Pancreas (tissue), 10 donors: Measurements from ENCODE around the gene MED25. TPM values are rescaled to one million over a fixed set of nuclear protein-coding genes. Genes with fewer than 3 reads are reported as not detected.

Experiments
- ATAC-seq, 4 donors: fragments of 200-7000 bp; cut with Tn5 transposase; one replicate each; pipeline versions ENCODE4 v1.8.0 to v1.9.1; 2020; ENCODE audit warnings: mild to moderate bottlenecking in 4 of 4, moderate library complexity in 4 of 4
- DNase-seq, 6 donors: peaks; one replicate each; pipeline ENCODE4 v3.0.0-alpha.2; 2020
- FAIRE-seq: peaks from 2 replicates; lab custom pipeline; 2012; peaks lifted over from hg19 to GRCh38; lab: Jason Lieb, UNC
- H3K27ac ChIP-seq, 4 donors: fragments of 200-600 bp; sonication (generic); 1 replicate in 3 of 4; 2 replicates in 1 of 4; pipeline versions ENCODE4 v1.5.0 to v1.8.0; 2020
- H3K27me3 ChIP-seq, 4 donors: fragments of 200-600 bp; one replicate each; pipeline ENCODE4 v1.8.0; 2021
- H3K36me3 ChIP-seq, 3 donors: fragments of 200-600 bp; sonication (generic) in 1 of 3; one replicate each; pipeline versions ENCODE4 v1.5.0 to v1.8.0; 2020 to 2021
- H3K4me1 ChIP-seq, 3 donors: fragments of 200-600 bp; one replicate each; pipeline ENCODE4 v1.8.0; 2021
- H3K4me3 ChIP-seq, 4 donors: fragments of 200-600 bp; sonication (generic) in 2 of 4; one replicate each; pipeline versions ENCODE4 v1.5.0 to v1.8.0; 2020 to 2021
- H3K9me3 ChIP-seq, 4 donors: fragments of 200-600 bp; one replicate each; pipeline ENCODE4 v1.8.0; 2021
- CTCF ChIP-seq, 4 donors: fragments of 200-600 bp; sonication (generic) in 3 of 4; IDR thresholded peaks; one replicate each; pipeline versions ENCODE4 v1.5.0 to v1.8.0; 2021; ENCODE audit warnings: antibody characterized with exemption in 4 of 4
- WGBS, 2 donors: extraction: QIAGEN DNeasy Blood & Tissue Kit; methylation state at CpG; one replicate each; pipeline ENCODE4 v1.1.7; 2013; 5-methylcytosine and 5-hydroxymethylcytosine counted together
- intact Hi-C, 3 donors: fragments of 100-400 bp; cut with DNase I; formaldehyde crosslinking; loops; one replicate each; pipeline versions ENCODE4 v1.11.1 to v1.14.2; 2022
- polyA plus RNA-seq, 2 donors: library from polyadenylated mRNA; stranded (reverse); fragments of 200-250 nt; gene quantifications; one replicate each; pipeline ENCODE4 v1.2.3, GENCODE V29; 2013
- total RNA-seq, 6 donors: library from RNA; stranded (reverse); fragmentation: NEBNext Ultra II Directional in 4 of 6; extraction: Animal tissue kit (Norgen Biotek cat#: 25700) in 4 of 6; gene quantifications; one replicate each; pipeline versions ENCODE4 v1.2.1 to v1.2.4, GENCODE V29; 2021 to 2023
- donor health status: healthy with polysubstance abuse.
- donor health status: DM: no; HTN: no; CAD: no; lungs with moderate emphysema.
- donor health status: DM: no; HTN: no; CAD: no.
- donor health status: control.
- donor health status: control.
- donor health status: Bipolar disorder and iron deficiency.
- donor health status: DM: yes; HTN: yes; CAD: no.
- donor health status: DM: no; HTN: no; CAD: no.
- donor health status: DM: no; HTN: no; CAD: no.
- donor health status: DM: yes; HTN: yes; CAD: no.

Gene MED25
- total and polyA plus RNA-seq, 8 donors: 19.4 to 60.0 (median 27.8) TPM

DNA sequence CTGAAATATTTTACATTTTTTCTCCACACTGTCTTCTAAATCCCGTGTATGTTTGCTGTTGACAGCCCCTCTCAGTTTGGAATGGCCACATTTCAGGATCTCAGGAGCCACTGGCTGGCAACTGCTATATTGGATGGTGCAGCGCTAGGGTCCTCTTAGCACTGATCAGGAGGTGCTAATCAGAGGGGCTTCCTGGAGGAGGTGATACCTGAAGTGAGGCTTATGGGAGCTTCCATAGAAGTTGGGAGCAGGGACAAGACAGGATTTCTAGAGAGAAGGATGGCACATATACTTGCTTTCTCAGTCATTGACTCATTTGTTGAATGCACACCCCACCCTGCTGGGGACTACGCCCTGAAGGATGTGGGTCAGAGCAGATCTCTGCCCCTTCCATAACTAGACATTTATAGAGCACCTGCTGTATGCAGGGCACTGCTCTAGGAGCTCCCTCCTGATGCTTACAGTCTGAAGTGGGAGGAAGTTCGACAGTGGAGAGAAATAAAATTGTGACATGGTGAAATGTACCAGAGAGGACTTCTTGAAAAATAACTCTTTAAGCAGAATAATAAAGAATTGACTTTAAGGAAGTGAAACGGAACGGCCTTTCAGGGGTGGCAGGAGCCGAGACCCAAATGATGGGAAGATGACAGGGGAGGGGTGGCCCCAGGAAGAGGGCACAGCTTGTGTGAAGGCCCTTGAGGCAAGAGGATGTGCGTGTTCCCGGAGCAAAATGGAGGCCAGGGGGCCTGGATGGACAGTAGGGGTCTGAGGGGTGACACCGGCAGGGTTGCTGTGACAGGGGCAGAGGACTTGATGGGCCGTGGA is 38.1 kb upstream of the MED25 start:
- H3K36me3 ChIP-seq: peaks cover 0 to 8% (median 0%) of the 10 kb centered on the region in 3 donors
- H3K27ac ChIP-seq: no peak overlapping the region
- TF ChIP-seq CTCF (IDR thresholded peaks at IDR 0.05): no peak
- no peak overlapping the region for H3K4me3 ChIP-seq
- H3K4me1 ChIP-seq: no peaks in the 10 kb centered on the region
- intact Hi-C loops: no loop called here
- H3K9me3 ChIP-seq: no peaks in the 10 kb centered on the region
- DNase-seq (no peak), ATAC-seq (peak in 2 of 4 donors; percentile 21 to 29), FAIRE-seq (no peak)
- 85 to 89% methylated on average over 11 of the region's 11 CpGs for WGBS, 2 donors
- H3K27me3 ChIP-seq: no peaks in the 10 kb centered on the region

DNA sequence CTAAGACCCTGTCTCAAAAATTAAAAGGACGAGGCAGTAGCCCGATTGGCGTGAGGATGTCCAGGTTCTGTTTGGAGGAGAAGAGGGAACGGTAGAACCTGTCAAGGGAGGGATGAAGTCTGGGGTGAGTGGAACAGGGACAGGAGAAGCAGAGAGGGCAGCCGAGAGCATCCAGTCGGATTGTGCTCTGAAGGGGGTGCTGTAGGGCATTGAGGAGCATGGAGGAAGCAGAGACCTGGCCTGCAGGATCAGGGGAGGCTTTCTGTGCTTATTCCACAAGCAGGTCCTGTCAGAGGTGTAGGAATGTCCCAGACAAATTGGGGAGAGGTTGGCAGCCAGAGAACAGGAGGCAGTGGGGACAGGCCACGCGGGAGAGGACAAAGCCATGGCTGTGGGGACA is 37.2 kb upstream of the MED25 start:
- H3K9me3 ChIP-seq: no peaks in the 10 kb centered on the region
- H3K27ac ChIP-seq: no peak overlapping the region
- ATAC-seq (no peak), DNase-seq (no peak), FAIRE-seq (no peak)
- intact Hi-C loops: no loop called here
- no peak for TF ChIP-seq CTCF (IDR thresholded peaks at IDR 0.05)
- H3K36me3 ChIP-seq: peaks cover 0 to 8% (median 0%) of the 10 kb centered on the region in 3 donors
- H3K27me3 ChIP-seq: no peaks in the 10 kb centered on the region
- WGBS, 2 donors: 86 to 91% methylated on average over 8 of the region's 8 CpGs
- H3K4me3 ChIP-seq: no peak overlapping the region
- H3K4me1 ChIP-seq: no peaks in the 10 kb centered on the region

GRCh38 chr19:49781394-49781793 is 36.7 kb upstream of the MED25 start:
- ATAC-seq (no peak), FAIRE-seq (no peak), DNase-seq (no peak)
- Histone ChIP-seq H3K9me3 (no peaks in the 10 kb centered on the region), H3K4me1 (no peaks in the 10 kb centered on the region), H3K4me3 (no peak overlapping the region), H3K27me3 (no peaks in the 10 kb centered on the region), H3K27ac (no peak overlapping the region), H3K36me3 (peaks cover 0 to 8% (median 0%) of the 10 kb centered on the region in 3 donors)
- intact Hi-C loops: no loop called here
- TF ChIP-seq CTCF (IDR thresholded peaks at IDR 0.05): no peak
- 93 to 96% methylated on average over 7 of the region's 7 CpGs for WGBS, 2 donors

- no peak for TF ChIP-seq CTCF (IDR thresholded peaks at IDR 0.05)
- FAIRE-seq (no peak), DNase-seq (no peak), ATAC-seq (no peak)
- 97% methylated on average over 17 to 18 of the region's 18 CpGs for WGBS, 2 donors
- no peaks in the 10 kb centered on the region for H3K9me3 ChIP-seq
- H3K27ac ChIP-seq: no peak overlapping the region
- H3K36me3 ChIP-seq: peaks cover 0 to 8% (median 0%) of the 10 kb centered on the region in 3 donors
- H3K27me3 ChIP-seq: no peaks in the 10 kb centered on the region
- intact Hi-C loops: no loop called here
- H3K4me1 ChIP-seq: no peaks in the 10 kb centered on the region
- H3K4me3 ChIP-seq: no peak overlapping the region
These were observed 35.6 kb upstream of the MED25 start for GRCh38 chr19:49782515-49782914.

DNA sequence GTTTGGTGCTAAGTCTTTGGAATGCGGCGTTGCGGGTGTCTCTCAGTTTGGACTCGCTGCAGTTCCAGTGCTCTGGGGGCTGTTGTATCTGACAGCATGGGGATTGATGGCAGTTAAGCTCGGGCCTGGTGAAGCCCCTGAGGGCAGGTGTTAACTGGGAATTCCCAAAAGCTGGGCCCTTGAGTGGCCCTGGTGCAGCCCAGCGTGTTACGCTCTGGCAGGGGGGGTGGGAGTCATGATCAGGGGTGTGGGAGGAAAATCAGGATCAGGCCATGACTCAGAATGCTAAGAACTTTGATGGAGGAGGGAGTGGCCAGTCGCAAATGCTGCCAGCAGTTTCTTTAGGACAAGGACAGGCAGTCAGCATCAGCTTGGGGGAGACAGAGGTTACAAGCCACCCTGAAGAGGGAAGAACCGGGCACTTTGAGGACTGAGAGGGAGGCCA is 31.7 kb upstream of the MED25 start:
- no peak for TF ChIP-seq CTCF (IDR thresholded peaks at IDR 0.05)
- WGBS, 2 donors: 83 to 87% methylated on average over 9 of the region's 9 CpGs
- intact Hi-C loops: no loop called here
- ATAC-seq: peak in 2 of 4 donors; percentile 20 to 41
- H3K9me3 ChIP-seq: no peaks in the 10 kb centered on the region
- no peak overlapping the region for H3K4me3 ChIP-seq
- FAIRE-seq: no peak
- H3K36me3 ChIP-seq: peaks cover 0 to 8% (median 0%) of the 10 kb centered on the region in 3 donors
- DNase-seq: no peak
- H3K27ac ChIP-seq: no peak overlapping the region
- no peaks in the 10 kb centered on the region for H3K27me3 ChIP-seq
- H3K4me1 ChIP-seq: no peaks in the 10 kb centered on the region
